ENCODE data around the gene MTG2.

MTG2 gene

DNA sequence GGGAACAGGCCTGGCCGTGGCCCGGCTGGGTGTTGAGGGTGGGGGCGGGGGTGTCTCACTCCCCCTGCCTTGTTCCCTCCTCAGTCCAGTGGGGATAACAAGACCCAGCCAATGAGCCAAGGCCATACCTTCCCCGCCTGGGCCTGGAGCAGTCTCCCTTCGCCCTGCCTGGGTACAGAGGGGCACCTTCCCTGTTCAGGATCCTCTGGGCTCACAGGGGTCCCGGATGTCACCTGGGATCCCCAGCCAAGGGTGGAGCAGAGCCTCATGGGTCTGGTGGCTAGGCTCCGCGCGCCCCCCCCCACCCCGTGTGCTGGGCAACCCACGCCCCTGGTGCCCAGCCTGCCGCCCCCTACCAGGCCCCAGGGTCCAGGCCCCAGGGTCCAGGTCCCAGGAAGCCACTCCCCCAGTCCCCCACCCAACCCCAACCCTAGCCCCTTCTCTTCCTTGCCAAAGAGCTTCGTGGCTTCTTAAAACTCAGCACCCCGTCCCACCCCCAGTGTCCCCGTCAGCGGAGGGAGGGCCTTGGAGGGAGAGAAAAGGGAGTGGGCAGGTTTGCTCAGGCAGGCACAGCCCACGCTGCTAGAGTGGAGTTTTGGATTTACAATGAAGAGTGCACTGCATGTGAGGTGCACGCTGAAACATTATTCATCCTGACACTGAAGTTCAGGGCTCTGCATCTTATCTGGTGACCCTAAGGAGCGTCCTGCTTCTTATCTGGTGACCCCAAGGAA lies 25.4 kb downstream of the MTG2 start:
- DNase-seq: no peak

DNA sequence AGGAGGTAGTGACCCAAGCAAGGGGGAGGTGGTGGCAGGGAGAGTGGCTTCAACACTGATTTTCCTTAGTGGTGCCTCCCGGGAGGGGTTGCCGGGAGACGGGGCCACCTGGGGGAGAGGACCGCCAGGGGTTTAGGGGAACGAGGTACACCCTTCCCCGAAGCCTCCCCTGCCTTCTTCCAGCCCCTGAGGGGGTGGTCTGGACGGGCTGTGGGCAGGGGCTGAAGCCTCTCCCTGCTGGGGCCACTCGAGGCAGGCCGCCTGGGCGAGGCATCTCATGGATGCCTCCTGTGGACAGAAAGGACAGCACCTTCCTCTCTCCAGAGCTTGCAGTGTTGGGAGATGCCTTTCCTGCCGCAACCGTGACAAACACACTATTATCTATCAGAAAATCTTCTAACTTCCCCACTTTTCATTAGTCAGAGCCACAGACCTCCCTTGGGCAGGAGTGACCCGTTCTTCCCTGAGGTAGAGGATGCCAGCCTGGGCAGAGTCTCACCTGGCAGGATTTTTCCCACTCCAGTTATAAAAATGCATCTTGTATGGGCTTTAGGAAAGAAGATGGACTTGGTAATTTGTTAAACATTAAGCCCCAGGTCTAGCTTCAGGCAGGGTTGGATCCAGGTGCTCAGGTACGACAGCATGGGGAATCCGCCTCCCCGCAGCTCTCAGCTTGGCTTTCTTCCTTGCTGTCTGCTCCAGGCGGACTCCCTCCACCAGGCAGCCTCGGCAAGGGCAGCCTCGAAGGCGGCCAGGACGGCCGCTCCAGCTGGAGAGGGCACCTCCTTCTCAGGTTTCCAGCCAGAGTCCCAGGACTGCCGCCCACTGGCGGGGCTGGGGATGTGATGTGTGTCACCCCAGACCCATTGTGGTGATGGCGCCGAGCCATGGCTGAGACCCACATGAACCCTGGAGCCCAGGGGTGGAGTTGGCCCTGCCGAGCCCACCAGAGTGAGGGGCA lies 26.2 kb downstream of the MTG2 start:
- no peak for DNase-seq

DNA sequence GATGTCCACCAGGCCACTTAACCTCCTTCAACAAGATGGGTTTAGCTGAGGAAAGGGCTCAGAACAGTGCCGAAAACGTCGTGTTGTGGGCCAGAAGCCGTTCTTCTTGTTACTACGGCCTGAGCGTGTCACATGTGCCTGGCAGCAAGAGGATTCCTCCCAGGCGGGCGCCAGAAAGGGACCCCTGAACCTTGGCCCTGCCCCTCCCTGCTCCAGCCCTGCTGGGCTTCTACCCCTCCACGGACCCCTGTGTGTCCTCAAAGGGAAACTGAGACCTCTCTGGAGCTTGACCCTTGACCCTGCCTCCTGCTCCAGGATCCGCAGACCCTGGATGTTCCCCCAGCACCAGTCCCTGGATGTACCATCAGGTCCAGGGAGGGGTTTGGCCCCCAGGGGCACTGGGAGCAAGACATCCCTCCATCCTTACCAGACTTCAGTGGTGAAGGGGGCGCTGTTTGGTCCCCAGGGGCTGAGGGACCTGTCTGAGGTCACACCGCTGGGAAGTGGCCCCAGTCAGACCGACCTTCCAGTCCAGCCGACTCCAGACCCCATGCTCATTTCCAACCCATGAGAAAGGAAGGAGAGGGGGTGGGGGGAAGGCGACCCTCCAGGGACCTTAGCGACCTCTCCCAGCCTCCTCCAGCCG lies 27.1 kb downstream of the MTG2 start:
- no peak for DNase-seq

DNA sequence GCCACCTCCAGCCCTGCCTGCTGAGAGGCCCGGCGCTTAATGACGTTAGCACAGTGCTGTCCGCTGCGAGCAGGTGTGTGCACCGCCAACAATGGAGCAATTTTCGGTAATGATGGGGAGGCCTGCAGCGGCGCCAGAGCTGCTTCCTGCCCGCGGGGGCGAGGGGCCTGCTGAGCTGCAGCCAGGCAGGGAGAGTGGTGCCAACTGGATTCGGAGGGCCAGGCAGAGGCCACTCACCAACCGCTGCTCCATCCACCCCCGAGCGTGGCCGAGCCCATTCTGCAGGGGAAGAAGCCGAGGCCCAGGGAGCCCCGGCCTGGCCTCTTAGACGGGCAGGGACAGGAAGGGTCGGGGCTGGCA lies 27.6 kb downstream of the MTG2 start:
- DNase-seq: no peak

DNA sequence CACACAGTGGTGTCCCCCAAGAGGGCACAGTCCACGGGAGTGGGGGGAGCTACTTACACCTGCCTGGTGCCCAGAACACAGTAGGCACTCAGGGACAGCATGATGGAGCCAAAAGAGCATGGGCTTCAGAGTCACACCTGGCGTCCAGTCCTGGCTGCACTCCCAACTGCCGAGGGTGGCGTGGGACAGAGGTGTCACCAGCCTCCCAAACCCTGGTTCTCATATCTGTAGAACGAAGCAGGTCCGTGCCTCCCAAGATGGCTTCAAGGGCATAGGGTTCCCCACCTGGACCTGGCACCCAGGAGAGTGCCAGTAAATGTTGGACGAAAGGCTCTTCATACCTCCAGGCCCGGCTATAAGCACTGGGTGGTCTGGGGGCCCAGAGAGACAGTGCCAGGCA lies 28.4 kb downstream of the MTG2 start:
- no peak for DNase-seq

DNA sequence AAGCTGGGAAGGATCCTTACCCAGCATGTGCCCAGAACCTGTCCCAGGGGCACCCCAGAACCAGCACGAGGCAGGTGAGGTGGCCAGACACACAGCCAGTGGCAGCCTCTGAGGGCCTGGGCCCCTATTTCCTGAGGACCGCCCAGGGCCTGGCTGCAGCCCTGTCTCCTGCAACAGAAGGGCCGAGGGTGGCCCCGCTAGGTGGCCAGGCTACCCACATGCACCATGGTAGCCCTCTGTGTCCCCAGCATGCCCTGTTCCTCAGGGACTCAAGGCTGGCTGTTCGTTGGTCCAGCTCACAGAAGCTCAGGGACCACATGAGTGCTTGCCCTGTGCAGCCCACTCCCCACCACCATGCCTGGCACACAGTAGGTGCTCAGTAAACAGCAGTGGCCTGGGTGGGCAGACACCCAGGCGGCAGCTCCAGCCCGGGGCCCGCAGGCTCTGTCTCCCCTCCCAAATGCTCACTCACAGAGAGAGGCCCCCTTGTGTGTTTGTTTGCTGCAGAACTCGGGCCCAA lies 29.0 kb downstream of the MTG2 start:
- no peak for DNase-seq

DNA sequence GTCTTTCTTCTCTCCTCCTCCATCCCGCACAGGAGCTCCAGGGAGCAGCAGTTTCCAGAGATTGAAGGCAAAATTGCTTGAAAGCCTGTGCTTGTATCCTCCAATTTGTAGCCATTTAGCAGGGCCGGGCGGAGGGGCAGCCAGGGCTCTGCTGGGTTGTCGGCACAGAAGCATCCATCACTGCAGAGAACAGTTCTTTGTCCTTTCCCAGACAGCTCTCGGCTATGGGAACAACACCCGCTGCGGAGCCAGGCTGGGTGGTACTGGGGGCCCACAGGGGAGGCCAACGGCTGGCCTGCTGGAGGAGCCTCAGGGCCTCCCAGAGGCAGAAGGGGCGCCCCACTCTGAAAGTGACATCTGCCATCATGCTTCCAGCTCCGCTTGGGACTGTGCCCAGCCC lies 29.5 kb downstream of the MTG2 start:
- DNase-seq: no peak

DNA sequence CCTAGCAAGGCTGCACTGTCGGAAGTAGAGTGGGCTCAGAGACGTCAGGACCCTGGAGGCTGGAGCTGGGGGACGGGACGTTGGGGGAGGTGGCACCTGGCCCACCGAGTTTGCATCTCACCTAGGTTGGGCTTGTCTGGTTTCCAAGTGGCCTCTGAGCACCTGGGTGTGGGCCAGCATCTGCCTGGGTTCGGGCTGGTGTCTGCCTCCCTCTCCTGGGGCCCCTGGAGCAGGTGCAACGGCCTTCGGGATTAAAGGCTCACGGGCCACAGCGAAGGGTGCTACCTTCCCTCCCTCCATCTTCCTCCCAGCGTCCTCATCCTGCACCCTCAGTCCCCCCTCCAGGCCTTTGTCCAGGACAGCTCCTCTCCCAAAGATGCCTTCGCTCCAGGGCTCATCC lies 31.2 kb downstream of the MTG2 start:
- DNase-seq: no peak

DNA sequence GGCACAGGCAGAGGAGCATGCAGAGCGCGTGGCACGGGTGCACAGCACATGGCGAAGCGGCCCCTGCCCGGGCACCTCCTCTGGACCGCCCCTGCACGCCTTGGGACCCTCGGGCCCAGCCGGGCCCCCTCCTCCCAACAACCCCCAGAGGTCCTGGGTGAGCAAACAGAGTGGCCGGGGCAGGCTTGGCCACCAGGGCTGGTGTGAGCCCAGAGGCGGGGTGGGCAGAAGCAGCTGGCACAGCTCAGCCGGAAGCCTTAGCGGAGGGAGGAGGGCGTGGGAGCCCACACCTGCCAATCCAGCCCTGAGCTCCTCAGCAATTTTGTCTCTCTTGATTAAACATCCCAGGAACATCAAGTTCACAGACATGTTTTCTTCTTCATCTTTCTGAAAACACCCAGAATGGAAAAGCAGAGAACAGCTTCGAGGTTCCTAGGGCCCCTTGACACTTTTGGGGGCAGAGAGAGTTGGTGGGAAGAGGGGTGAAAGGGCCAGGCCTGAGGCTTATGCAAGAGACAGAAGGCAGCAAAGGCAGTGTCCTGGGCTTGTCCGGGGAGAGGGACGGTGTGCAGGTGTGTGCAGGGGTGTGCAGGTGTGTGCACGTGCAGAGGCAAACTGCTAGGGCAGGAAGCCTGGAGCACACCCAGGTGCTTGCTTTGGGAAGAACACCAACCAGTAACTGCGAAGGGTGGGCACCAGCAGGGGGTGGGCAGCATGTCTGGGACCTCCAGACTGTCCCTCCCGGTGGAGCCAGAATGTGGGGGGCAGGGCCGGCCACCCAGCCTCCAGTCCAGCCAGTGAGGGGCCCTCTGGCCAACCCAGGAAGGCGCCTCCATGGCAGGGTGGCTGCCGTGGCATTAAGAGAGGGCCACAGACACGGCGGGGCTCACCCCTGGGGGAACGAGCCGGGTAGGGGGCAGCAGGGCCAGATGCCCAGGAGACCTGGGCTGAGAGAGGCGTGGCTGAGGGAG lies 32.5 kb downstream of the MTG2 start:
- DNase-seq: no peak

DNA sequence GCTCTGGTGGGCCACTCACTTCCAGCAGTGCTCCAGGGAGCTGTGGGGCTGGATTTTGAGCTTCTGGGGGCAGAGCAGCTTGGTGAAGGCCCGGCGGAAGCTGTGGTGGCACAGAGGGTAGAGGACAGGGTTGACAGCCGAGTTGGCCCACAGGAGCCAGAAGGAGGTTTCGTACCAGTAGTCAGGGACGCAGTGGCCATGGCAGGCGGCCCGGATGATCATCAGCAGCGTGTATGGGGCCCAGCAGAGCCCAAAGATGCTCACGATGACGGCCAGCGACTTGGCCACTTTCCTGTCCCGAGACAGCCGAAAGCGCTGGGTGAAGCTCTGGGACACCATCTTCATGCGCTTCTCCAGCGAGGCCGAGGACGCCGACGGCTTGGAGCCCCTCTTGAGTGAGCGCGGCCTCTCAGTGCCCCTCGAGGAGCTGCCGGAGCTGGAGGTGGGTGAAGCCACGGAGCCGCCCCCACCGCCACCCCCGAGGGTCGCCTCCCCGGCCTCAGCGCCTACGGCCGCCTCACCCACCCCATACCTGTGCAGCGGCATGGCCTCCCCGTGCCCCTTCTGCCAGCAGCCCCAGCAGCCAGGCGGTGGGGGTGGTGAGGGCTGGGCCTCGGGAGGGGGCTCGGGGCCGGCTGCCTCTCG lies 33.3 kb downstream of the MTG2 start:
- no peak for DNase-seq

DNA sequence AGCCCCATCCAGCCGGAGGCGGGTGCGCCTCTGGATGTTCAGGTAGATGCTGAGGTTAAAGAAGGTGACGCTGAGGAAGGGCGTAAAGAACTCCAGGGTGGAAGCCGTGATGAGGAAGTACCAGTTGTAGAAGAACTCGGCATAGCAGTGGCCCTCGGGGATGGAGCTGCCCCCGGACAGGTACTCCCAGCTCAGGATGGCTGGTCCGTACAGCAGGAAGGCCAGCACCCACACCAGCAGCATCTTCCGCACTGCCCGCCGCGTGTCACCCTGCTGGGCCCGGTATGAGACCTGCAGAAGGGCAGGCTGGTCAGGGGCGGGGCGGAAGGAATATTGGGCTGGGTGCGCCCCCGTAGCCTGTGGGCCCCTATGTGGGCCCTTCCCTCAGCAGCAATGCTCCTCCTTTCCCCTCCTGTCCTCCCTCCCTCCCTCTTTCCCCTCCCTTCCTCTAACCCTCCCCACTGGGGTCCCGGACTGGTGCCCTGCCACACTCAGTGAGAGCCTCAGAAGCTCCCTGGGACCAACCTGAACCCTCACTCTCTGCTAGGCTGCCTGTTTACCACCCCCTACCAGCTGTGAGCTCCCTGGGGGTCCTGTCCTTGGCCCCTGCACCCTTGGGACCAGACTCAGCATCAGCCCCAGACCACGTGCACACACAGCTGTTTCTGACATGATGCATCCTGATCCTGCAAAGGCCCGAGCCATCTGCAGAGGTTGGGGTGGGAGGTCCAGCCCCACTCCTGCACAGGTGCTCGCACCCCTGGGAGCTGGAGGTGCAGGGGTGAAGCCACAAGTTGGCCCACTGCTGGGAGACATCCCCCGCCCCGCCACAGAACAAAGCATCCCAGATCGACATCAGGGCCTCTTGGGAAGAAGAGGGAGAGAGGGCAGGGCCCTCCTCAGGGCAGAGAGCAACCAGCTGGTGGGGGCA lies 34.1 kb downstream of the MTG2 start:
- no peak for DNase-seq

DNA sequence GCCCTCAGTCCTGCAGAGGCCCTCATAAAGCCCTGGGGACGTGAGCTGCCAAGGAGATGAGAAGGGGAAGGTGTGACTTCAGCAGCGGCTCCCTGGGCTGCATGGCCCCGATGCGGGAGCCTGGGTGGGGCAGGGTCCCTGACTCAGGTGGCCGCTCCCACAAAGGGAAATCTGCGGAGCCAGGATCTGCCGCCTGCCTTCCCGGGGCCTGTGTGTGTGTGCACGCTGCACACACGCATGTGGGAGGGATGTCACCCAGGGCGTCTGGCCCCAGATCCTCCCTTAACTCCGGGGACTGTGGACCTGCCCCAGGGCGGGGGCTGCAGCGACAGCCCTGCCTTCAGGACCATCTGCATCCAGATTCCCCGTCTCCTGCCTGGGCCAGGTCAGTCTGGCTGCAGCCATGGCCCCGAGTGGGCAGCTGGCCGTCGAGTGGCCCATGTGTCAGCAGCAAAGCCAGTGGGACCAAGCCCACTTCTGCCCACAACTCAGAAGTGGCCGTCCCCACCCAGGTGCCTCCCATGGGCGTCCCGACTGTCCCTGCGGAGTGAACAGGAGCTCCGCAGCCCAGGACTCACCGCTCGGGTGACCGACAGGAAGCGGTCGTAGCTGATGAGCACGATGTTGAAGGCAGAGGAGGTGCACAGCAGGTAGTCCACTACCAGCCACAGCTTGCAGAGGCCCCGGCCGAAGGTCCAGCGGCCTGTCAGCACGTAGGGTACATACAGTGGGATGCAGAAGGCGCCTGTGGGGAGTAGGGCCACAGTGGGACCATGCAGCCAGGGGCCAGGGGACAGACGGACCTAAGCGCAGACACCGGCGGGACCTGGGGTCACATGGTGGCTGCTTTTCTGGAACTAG lies 35.3 kb downstream of the MTG2 start:
- DNase-seq: no peak

DNA sequence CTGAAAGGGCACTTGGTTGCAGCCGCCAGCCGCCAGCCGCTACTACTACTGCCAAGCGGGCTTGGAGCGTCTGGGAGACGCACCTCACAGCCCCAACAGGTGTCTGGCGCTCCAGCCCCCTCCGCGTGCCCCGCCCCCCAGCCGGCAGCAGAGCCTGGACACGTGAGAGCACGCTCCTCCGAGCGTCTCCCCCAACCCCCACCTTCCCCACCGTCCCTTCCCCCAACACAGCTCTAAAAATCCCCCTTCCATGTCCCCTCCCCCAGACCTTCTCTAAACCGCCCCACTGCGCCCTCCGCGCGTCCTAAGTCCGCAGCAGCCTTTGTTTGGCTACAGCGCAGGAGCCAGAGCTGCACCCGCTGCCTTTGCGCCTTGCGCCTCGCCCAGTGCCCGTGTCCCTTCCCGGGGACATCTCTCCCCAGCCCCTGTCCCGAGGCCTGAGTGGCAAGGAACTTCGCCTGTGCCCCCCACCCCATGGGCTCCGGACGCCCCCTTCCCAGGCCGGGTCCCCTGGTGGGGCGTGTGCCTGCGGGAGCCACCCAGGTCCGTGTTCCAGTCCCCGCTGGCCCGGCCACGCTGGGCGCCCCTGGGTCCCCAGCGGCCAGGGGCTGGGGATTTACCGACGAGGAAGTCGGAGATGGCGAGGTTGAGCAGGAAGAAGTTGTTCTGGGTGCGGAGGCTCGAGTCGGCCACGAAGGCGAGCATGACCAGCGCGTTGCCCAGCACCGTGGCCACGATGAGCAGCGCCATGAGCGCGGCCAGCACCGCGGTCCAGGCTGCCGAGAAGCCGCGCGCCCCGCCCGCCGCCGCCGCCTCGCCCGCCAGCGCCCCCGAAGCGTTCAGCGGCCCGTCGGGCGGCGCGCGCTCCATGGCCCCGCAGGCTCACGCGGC lies 36.5 kb downstream of the MTG2 start:
- DNase-seq: no peak

DNA sequence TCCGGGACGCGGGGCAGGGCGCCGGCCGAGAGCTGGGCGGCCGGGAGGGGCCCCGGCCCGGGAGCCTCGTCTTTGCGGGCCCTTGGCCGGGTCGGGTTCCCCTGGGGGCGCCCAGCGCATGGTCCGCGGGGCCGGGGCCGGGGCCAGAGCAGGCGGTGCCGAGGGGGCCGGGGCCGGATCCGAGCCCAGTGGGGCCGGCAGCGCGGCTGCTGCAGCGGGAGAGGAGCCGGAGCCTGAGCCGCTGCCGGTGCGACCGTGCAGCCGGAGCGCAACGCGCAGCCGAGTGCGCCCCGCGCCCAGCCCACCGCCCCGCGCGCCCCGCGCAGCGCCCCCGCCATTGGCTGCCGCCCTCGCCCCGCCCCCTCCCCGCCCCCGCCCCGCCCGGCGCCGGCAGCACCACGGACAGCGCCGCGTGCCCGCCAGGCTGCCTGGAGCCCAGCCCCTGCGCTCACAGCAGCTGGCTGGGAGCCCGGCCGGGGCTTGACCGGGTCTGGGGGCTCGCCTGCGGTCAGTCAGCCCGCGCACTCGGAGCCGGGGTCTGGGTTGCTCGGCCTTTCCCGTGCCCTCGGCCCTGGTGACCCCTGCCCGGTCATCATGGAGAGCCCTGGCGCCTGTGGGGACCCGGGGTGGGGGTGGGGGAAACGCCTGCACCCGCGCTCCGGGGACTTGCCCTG lies 37.3 kb downstream of the MTG2 start, which contains the start of gene HRH3:
TSS of gene HRH3 (minus strand) at position 287 of the 674 bp plus-strand sequence. CDS start 308 bp downstream, outside the sequence.
- DNase-seq: peak; percentile 36

DNA sequence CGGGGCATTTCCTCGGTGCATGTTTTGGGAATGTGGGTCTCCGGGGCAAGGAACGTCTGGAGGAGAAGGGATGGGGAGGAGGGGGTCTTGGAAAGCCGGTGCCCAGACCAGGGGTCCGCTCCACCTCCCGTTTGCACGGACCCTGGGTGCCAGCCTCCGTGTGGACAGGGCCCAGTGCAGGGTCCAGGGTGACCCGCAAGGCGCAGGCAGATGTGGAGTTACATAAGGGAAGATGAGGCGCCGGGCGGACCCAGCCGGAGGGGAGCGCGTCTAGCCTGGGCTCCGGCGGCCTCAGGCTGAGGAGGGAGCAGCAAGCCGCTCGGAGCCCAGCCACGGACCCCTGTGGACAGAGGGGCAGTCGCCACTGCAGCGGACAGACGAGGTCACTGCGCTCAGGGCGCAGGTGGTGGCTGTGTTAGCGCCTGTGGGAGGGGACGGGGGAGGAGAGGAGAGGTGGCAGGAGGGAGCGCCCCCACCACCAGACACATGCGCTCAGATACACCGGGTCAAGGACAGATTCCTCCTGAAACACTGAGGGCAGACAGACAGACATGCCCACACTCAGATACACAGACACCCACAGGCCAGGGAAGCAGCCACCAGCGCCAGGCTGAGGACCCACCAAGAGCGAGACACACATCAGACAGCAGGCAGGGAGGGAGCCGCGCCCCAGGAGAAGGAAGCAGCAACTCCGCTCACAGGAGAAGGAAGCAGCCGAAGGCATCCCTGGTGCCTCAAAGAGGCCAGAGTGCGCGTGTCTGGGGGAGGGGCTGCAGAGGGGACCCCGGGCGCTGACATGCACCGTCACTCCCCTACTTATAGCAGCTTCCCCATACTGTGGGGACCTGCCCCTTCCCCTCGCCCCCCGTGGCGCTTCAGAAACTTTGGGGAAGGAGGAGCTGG lies 38.1 kb downstream of the MTG2 start:
- no peak for DNase-seq

DNA sequence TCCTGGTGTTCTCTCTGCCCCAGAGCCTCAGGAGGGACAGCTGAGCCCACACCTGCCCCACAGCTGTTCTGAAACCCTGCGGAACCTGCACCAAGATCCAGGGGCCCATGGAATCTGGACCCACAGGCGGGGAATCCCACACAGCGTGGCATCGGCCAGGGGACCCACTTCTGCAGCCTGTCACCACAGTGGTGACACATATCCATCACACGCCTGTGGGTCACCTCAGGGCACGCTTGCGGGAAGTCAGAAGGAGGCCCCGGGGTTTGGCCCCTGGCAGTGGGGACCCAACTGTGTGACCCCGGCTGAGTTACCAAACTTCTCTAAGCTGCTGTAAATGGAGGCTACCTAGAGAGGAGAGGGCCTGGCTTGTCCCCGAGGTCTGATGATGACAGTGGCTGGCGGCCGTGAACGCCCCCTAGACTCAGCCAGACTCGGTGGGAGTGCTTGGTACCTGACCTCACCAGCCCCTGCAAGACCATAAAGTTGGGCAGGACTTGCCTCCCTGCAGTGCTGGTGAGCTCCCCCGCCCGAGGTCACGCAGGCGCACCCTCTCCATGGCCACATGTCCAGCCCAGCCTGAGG lies 39.5 kb downstream of the MTG2 start:
- DNase-seq: no peak

All from activated naive CD4-positive, alpha-beta T cell treated with Interleukin-2 at 50 U/mL for 16 hours (primary cell).